Effector CD8-positive, alpha-beta T cell (primary cell): ENCODE results near the gene CYP2W1.
"Not testable (repeated sequence)": the region's sequence is repeated elsewhere in the genome, so short reads cannot be mapped to it uniquely, and the experiment has no call there.

Experiments used
- DNase-seq: peaks from one replicate; lab custom pipeline; 2025; lab: John Stamatoyannopoulos, UW

Gene CYP2W1

GRCh38 chr7:951881-952547 lies 31.0 kb upstream of the CYP2W1 start:
- DNase-seq = no peak

- DNase-seq = no peak
These were observed 30.2 kb upstream of the CYP2W1 start for GRCh38 chr7:952548-953441.

DNA sequence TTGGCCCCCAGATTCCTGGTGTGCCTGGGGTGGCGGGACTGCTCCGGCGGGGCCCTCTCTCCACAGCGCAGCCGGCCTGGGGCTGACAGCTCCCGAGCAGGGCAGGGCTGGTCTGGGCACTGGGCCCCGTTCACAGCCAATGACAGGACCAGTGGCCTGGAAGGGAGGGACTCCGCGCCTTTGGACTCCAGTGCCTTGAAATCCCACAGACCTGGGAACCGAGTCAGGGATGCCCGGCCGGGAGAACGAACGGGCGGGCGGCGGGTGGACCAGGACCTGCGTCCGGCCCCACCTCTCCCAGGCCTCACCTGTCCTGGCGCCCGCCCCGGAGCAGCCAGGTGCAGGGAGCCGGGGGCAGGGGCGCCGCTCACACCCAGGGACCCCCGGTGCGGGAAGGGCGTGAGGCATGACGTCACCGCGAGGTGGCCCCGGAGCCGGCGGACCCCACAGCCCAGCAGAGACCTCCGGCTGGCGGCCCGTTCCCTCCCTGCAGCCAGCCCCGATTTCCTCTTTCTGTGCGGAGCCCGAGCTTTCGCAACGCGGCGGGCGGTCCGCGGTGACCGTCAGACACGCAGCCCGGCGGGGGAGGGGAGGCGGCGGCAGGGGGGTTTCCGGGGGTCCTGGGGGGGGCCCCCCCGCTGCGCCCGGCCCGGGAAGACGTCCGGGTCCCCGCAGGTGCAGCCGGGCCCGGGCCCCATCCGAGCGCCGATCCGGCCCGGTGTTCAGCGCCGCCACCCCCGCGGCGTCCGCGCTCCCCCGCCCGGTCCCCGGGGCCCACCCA lies 29.2 kb upstream of the CYP2W1 start:
- DNase-seq = no peak

- DNase-seq = no peak
These were observed 28.4 kb upstream of the CYP2W1 start, which contains the start of gene ADAP1 for GRCh38 chr7:954330-955238. Gene ADAP1 (minus strand): TSS chr7:954680. CDS start chr7:954477, 203 bp downstream.

DNA sequence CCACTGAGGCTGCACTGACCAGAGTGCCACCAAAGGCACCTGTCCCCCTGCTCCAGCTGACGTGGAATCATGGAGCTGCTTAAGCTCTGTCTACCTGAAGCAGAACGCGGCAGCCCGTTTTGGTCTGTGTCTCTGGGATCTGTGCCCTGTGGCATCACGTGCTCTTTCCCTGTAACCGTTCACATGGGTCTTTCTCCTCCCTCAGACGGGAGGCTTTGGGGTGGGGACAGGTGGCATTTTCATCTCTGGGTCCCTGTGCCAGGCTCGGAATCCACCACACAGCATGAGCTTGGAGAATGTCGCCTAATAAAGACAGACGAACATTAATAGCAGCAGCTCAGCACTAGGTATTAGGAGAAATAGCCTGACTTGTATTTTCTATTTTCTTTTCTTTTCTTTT lies 26.9 kb upstream of the CYP2W1 start:
- no peak for DNase-seq

- DNase-seq = no peak
These were observed 25.4 kb upstream of the CYP2W1 start for GRCh38 chr7:957418-958220.

GRCh38 chr7:958221-959200 lies 24.5 kb upstream of the CYP2W1 start:
- DNase-seq = no peak

GRCh38 chr7:959271-959670 lies 23.7 kb upstream of the CYP2W1 start:
- no peak for DNase-seq

- not testable (repeated sequence) for DNase-seq
These were observed 23.2 kb upstream of the CYP2W1 start for GRCh38 chr7:959740-960139.

- DNase-seq = no peak
These were observed 22.6 kb upstream of the CYP2W1 start for GRCh38 chr7:960269-960871.

- DNase-seq = not testable (repeated sequence)
These were observed 22.0 kb upstream of the CYP2W1 start for GRCh38 chr7:960972-961371.

GRCh38 chr7:961546-962400 lies 21.2 kb upstream of the CYP2W1 start:
- DNase-seq = no peak

GRCh38 chr7:962401-963081 lies 20.4 kb upstream of the CYP2W1 start:
- no peak for DNase-seq

DNA sequence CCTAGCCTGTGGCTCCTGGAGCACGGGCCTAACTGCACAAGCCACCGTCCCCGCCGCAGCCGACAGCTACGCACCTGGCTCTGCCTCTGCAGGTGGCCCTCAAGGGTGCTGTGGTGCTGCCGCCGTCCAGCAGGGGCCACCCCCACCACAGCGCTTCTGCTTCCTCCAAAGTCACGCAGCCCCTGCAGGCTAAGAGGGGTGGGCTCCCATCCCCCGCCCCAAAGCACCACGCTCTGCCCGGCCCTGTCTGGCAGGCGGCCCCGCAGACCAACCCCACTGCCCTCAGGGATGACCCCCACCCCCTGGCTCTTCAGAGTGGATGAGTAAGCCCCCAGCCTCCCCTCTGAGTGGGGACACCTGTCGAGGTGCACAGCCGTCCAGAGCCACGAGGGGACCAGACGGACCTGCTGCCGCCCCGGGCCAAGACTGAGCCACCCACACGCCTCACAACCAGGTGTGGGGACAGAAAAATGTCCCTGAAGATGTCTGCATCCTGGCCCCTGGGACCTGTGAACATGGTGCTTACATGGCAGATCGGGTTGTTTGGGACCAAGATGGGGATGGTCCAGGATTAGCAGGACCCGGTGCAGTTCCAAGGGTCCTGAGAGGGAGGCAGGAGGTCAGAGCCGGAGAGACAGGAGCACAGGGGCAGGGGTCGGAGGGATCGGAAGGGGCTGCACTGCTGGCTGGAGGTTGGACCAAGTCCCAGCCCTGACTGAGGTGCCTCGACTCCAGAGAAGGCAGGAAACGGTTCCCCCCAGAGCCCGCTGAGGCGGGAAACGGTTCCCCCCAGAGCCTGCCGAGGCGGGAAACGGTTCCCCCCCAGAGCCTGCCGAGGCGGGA lies 19.5 kb upstream of the CYP2W1 start:
- peak; percentile 10 for DNase-seq

- no peak for DNase-seq
These were observed 18.4 kb upstream of the CYP2W1 start for GRCh38 chr7:964401-965231.
